GM21737 (cell line): Measurements from ENCODE around the gene MFAP4.
A peak's percentile ranks its signal among the peaks of the same experiment; 100 is the strongest.

Experiments used
- ATAC-seq: cut with Tn5 transposase; IDR thresholded peaks from one replicate; pipeline ENCODE4 v1.9.1; 2021; ENCODE audit warnings: mild to moderate bottlenecking, moderate library complexity; ENCODE audit not compliant: unreplicated experiment

MFAP4 gene

DNA sequence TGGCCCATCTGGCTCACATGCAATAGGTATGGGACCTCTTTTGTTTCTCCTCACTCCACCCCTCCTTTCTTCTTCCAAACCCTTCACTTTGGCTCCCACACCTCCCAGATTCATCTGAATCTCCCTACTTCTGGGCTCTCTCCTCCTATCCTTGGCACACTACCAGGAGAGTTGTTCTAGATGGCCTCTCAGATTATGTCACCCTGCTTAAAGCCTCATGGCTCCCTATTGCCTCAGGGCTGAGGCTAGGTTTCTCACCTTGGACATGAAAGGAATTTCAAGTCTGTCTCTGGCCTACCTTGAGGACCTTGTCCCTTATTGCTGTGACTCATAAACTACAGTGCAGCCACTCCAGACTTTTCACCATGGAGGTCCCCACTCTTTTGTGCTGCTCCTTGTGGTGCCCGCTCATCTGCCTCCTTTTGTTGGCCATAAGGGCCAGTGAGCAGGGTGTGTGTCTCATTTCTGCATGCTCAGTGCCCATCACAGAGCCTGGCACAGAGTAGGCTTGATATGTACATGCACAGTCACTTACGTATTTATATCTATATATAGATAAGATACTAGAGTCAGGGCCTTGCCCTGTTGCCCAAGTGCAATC lies 1.0 kb upstream of the MFAP4 start:
- no peak for ATAC-seq

DNA sequence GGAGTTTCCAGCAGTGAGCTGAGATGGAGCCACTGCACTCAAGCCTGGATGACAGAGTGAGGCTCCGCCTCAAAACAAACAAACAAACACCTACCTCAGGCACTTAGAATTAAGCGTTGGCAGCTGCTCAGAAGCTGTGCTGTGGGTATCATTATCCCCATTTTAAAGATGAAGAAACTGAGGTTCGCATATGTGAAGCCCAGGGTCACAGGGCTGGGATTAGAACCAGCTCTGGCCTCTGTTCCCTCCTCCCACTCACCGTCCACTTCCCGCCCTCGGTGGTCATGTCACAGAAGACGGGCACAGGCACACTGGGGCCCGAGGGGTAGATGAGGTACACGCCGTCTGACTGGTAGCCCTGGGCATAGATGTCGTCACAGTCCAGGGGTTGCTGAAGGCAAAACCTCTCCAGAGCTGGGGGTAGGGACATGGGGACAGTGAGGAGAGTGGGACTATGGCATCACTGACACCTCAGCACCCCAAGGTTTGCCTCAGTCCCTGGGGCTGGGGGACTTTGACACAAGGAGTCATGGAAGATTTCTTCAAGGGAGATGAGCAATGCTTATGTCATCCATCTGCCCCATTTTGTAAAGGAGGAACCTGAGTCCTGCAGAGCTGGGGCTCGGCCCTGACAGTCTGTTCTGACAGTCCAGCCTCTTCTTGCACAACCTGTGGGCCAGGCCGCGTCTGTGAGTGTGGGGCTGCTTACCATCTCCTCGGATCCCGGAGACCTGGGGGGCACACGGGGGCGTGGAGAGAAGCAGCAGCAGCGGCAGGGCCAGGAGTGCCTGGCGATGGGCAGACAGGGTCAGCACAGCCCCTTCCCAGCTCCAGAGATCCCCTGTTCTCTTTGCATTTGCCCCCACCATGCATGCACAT lies 700 bp downstream of the MFAP4 start:
- no peak for ATAC-seq

DNA sequence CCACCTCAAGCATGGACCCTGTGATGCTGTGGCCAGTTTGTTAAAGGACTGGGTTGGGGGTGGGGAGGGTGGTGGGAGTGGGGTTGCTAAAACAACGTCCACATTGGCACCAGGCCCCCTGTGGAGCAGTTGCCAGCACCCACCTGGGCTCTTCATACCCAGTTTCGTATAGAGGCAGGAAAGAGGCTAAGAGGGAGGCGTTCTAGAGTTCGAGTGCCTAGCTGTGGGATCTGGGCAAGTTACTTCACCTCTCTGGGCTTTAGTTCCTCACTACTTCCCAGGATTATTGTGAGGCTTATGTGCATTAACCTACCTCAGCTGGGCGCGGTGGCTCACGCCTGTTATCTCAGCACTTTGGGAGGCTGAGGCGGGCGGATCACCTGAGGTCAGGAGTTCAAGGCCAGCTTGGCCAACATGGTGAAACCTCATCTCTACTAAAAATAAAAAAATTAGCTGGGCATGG lies 1.4 kb downstream of the MFAP4 start:
- no peak for ATAC-seq

DNA sequence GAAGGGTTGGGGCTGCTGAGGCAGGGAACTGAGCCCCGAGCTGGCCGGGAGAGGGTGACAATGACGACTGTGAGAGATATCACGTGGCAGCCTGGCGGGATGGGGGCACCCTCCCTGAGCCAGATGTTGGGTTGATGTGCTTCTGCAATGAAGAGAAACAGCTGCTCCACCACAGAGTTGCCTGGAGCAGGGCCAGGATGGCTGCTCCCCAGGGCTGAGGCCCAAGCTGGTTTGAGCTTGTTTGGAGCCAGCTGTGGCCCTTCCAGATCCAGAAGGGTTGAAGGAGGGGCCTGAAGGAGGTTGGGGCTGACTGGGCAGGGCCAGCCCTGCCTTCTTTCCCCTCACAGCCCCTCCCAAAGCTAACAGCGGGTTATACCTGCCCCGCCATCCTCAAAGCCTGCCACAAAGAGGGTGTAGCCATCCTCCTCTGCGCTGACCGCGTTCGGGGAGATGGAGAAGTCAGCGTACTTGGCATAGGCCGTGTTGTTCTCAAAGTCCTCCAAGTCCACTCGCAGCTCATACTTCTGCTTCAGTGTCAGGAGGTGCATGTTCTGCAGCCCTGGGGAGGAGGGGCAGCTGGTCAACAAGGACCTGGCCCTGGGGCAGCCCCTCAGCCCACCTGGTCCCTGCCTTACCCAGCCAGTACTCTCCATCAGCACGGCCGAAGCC lies 2.1 kb downstream of the MFAP4 start:
- ATAC-seq, result no peak

DNA sequence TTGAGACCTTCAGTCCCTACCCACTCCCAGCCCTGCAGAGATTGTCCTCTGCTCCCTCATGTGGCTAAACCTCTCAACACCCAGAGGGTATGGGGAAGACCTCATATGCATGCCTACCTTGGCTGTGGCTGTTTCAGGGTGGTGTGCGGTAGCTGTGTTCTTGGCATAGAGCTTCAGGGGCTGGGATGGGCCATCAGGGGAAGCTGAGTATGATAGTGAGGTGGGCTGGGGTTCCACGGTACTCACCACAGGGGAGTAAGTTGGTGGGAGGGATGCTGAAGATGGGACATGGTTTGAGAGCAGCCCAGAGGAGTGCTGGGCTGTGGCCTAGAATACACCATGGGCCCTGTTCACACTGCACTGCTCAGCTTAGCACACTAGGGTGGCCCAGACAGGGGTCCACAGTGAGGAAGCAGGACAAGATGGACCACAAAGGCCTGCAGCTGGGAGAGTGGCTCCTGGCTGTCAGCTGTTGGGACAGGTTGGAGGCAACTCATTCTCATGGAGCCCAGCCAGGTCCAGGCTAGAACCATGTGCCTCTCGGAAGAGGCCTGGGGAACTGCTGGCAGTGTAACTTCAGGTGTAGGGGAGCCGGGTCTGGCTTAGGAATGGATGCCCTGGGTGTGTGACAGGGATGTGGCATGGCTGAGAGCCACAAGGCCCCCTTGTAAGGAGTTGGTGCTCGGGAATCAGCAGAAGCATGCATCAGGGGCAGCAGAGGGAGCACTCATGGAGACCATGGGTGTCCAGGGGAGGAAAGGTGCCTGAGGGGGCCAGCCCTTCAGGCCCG lies 3.1 kb downstream of the MFAP4 start:
- no peak for ATAC-seq

DNA sequence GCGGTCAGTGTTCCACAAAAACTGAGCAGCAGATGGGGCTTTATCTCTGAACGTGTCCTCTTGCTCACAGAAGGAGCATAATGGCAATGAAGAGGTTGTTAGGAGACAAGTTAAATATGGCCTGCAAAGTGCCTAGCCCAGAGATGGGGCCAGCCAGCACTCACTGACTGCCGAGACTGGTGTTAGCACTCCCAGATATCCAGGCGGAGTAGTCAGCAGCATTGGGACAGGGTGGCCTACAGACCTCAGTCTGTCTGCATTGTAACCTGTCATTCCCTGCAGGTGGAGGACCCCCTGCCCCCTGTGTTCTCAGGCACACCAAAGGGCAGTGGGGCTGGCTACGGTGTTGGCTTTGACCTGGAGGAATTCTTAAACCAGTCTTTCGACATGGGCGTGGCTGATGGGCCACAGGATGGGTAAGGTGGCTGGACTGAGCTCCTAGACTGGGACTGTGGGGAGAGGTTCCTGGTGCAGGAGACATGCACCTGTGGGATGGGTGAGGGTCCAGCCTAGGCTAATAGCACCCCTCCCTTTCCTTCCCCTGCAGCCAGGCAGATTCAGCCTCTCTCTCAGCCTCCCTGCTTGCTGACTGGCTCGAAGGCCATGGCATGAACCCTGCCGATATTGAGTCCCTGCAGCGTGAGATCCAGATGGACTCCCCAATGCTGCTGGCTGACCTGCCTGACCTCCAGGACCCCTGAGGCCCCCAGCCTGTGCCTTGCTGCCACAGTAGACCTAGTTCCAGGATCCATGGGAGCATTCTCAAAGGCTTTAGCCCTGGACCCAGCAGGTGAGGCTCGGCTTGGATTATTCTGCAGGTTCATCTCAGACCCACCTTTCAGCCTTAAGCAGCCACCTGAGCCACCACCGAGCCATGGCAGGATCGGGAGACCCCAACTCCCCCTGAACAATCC lies 4.2 kb downstream of the MFAP4 start:
- no peak for ATAC-seq

DNA sequence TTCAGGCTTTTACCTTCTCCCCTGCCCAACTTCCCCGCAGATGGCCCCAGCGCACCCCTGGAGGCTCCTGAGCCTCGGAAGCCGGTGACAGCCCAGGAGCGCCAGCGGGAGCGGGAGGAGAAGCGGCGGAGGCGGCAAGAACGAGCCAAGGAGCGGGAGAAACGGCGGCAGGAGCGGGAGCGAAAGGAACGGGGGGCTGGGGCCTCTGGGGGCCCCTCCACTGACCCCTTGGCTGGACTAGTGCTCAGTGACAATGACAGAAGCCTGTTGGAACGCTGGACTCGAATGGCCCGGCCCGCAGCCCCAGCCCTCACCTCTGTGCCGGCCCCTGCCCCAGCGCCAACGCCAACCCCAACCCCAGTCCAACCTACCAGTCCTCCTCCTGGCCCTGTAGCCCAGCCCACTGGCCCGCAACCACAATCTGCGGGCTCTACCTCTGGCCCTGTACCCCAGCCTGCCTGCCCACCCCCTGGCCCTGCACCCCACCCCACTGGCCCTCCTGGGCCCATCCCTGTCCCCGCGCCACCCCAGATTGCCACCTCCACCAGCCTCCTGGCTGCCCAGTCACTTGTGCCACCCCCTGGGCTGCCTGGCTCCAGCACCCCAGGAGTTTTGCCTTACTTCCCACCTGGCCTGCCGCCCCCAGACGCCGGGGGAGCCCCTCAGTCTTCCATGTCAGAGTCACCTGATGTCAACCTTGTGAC lies 5.1 kb downstream of the MFAP4 start:
- no peak for ATAC-seq

DNA sequence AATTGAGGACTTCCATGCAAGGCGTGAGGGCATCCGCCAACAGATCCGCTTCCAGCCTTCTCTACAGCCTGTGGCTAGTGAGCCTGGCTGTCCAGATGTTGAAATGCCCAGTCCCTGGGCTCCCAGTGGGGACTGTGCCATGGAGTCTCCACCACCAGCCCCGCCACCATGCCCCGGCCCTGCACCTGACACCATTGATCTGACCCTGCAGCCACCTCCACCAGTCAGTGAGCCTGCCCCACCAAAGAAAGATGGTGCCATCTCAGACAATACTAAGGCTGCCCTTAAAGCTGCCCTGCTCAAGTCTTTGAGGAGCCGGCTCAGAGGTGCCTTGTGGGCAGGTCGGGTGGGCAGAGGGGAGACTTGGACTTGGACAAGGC lies 5.6 kb downstream of the MFAP4 start:
- no peak for ATAC-seq

DNA sequence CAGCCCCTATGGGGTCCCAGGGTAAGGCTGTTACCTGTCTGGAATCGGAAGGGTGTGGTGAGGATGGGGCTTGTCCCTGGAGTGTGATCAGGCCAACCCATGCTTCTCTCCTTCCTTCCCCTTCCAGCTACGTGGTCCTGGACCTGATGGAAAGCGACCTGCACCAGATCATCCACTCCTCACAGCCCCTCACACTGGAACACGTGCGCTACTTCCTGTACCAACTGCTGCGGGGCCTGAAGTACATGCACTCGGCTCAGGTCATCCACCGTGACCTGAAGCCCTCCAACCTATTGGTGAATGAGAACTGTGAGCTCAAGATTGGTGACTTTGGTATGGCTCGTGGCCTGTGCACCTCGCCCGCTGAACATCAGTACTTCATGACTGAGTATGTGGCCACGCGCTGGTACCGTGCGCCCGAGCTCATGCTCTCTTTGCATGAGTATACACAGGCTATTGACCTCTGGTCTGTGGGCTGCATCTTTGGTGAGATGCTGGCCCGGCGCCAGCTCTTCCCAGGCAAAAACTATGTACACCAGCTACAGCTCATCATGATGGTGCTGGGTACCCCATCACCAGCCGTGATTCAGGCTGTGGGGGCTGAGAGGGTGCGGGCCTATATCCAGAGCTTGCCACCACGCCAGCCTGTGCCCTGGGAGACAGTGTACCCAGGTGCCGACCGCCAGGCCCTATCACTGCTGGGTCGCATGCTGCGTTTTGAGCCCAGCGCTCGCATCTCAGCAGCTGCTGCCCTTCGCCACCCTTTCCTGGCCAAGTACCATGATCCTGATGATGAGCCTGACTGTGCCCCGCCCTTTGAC lies 6.3 kb downstream of the MFAP4 start:
- no peak for ATAC-seq

DNA sequence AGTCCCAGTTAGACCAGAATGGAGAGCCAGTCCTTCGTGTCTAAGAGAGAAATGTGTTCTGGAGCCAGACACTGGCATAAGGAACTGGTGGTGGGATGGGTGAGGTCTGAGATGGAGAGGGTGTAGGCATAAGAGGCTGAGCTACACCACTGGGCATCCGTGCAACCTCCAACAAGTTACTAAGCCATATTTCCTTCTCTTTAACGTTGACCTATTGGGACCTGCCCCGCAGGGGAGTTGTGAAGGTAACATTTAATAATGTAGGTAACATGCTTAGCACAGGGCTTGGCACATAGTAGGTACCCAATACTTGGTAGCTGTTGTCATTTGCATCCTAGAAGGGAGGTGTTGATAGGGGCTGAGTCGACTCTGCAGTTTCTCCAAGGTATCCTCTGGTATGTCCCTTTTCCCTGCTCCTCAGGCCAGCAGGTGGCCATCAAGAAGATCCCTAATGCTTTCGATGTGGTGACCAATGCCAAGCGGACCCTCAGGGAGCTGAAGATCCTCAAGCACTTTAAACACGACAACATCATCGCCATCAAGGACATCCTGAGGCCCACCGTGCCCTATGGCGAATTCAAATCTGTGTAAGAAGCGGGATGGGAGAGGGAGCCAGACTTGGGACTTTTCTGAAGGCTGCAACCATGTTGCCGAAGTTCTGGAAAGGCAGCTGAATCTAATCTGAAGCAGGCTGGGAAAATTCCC lies 7.5 kb downstream of the MFAP4 start:
- no peak for ATAC-seq

DNA sequence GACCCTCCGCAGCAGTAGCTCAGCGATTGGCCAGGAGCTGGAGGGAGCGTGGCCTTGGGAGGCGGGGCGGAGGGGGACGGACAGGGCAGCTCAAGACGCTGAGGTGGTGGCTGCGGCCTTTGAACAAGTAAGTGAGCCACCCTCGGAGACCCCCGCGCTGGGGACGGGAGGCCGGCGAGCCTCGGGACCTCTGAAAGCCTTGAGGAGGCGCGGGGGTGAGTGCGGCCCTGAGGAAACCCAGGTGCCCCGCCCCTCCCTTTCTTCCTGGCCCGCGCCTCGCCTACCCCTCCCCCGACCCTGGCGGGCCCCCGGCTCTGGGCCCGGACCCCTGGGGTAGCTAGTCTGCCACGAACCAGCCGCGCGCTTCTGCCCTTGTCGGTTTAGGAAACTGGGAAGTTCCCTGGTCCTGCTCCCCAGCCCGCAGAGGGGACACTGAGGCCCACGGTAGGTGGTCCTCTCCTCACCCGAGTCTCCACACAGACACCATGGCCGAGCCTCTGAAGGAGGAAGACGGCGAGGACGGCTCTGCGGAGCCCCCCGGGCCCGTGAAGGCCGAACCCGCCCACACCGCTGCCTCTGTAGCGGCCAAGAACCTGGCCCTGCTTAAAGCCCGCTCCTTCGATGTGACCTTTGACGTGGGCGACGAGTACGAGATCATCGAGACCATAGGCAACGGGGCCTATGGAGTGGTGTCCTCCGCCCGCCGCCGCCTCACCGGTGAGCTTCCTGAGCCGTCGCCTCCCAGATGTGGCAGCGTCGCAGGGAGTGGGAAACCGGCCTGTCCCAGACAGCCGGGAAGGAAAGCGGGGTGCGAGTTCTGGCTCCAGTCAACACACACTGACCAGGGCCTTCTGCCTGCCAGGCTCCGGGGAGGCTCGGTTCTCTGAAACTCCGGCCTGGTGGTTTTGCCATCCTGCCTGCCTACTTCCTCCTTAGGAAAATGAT lies 8.3 kb downstream of the MFAP4 start, which contains the start of gene MAPK7:
TSS of gene MAPK7 (plus strand) at position 83 of the 945 bp plus-strand sequence. CDS start at position 486, 403 bp downstream.
- ATAC-seq, result peak; percentile 8

DNA sequence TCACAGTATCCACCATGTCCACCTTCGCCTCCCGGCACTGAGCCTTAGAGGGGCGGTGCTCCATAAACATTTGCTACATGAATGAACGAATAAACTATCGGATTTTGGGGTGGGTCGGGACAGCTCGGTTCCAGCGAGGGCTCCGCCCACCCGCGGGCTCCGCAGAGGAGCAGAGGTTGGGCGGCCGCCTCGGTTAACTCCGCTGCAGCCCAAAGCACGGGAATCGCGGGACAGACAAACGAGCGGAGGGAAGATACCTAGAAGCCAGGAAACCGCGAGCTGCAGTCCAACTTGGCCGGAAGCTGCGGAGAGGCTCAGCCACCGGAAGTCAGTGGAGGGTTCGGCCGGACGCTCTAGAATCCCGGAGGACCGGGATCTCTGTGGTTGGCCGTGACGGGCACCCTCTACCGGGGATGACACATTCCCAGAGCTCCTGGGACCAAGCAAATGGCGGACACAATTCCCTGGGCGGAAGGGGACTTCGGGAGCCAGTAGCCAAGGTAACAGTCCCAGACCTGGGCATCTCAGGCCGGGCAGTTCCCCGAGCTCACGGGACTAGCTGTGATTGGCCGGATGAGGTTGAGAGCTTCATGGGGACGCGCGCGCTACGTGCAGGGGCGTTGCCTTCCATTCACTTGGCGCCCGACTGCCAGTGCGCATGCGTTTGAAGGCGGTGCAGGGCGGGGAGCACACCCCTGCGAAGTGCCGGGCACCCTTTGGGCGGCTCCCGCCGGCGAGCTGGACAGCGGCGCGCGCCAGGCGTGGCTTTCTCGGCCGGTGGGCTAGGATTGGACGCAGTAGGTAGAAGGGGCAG lies 9.2 kb downstream of the MFAP4 start:
- peak; percentile 86 for ATAC-seq

DNA sequence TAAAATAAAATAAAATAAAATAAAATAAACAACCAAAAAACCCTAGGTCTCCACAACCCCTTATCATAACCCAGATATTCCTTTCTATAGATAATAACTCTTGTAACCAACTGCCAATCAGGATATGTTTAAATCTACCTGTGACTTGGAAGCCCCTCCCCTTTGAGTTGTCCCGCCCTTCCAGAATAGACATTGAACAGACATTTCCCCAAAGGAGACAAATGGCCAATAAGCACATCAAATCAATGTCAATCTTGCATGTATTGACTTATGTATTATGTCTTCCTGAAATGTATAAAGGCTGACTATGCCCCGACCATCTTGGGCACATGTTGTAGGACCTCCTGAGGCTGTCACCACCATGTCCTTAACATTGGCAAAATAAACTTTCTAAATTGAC lies 10.2 kb downstream of the MFAP4 start:
- no peak for ATAC-seq

DNA sequence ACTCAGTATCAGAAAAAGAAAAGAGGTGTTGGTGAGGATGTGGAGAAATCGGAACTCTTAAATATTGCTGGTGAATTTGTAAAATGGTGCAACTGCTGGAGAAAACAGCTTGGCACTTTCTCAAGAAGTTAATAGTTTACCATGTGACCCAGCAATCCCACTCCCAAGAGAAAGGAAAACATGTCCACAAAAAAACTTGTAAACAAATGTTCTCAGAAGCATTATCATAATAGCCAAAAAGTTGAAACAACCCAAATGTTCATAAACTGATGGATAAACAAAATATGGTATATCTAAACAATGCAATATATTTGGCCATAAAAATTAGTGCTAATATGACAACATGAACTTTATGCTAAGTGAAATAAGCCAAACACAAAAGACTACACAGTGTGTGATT lies 11.3 kb downstream of the MFAP4 start:
- no peak for ATAC-seq

DNA sequence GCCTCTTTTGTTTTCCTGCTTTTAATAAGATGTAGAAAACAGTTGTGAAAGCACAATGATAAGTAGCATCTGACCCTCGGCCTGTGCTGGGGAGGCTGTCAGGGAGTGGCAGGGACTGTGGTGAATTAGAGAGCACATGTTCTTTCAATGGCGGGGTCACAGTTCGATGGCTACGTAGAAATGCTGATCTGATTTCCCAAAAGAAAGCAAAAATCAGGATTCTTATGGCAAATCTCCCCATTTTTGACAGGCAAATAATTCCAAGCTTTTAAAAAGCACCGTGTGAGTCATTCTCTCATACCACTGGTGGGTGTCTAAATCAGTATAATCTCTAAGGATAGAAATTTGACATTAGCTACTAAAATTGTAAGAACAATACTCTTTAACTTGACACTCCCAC lies 12.9 kb downstream of the MFAP4 start:
- ATAC-seq, result no peak
